OCI-LY1 (cell line): ENCODE data around the gene DHX8.

Experiments used
- H2AFZ ChIP-seq: fragments of 200-600 bp; sonication (generic), shearing (Covaris generic); 2 replicates; pipeline ENCODE4 v1.6.0; 2014; ENCODE audit warnings: antibody characterized with exemption, mild to moderate bottlenecking, low read length
- H3F3A ChIP-seq: fragments of 200-600 bp; sonication (generic), shearing (Covaris generic); 2 replicates; pipeline ENCODE4 v1.6.0; 2014; ENCODE audit warnings: mild to moderate bottlenecking, antibody characterized with exemption, low read length, moderate library complexity; ENCODE audit not compliant: insufficient read depth
- H3K27ac ChIP-seq: fragments of 200-600 bp; sonication (generic); 2 replicates; pipeline ENCODE4 v1.5.1; 2014; ENCODE audit warnings: low read length, mixed run types, mild to moderate bottlenecking, low read depth; ENCODE audit not compliant: poor library complexity, severe bottlenecking
- H3K27me3 ChIP-seq: fragments of 200-600 bp; sonication (generic); 2 replicates; pipeline ENCODE4 v1.6.0; 2014; ENCODE audit warnings: antibody characterized with exemption, mild to moderate bottlenecking, low read length, moderate library complexity; ENCODE audit not compliant: insufficient read depth
- H3K36me3 ChIP-seq: fragments of 200-600 bp; sonication (generic); 2 replicates; pipeline ENCODE4 v1.6.1; 2014; ENCODE audit warnings: mild to moderate bottlenecking, antibody characterized with exemption, low read length, moderate library complexity, mixed read lengths; ENCODE audit not compliant: insufficient read depth
- H3K4me1 ChIP-seq: fragments of 200-600 bp; sonication (generic); 2 replicates; pipeline ENCODE4 v1.5.1; 2014; ENCODE audit warnings: mild to moderate bottlenecking, low read length, moderate library complexity; ENCODE audit not compliant: insufficient read depth, severe bottlenecking
- H3K4me2 ChIP-seq: fragments of 200-600 bp; sonication (generic), shearing (Covaris generic); 2 replicates; pipeline ENCODE4 v1.6.1; 2014; ENCODE audit warnings: low read length
- H3K4me3 ChIP-seq: fragments of 200-600 bp; sonication (generic); 2 replicates; pipeline ENCODE4 v1.5.1; 2014; ENCODE audit warnings: low read length, low read depth, mild to moderate bottlenecking, mixed read lengths; ENCODE audit not compliant: poor library complexity, severe bottlenecking
- H3K79me2 ChIP-seq: fragments of 200-600 bp; shearing (Covaris generic); 2 replicates; pipeline ENCODE4 v1.6.1; 2016; ENCODE audit warnings: mixed run types, low read length, mixed read lengths; ENCODE audit not compliant: insufficient read depth
- H3K9ac ChIP-seq: fragments of 200-600 bp; sonication (generic), shearing (Covaris generic); 2 replicates; pipeline ENCODE4 v1.6.1; 2014; ENCODE audit warnings: mild to moderate bottlenecking, low read length, mixed read lengths
- H3K9me2 ChIP-seq: fragments of 200-600 bp; sonication (generic), shearing (Covaris generic); 2 replicates; pipeline ENCODE4 v1.6.1; 2014; ENCODE audit warnings: low read depth, mild to moderate bottlenecking, low read length, mixed read lengths
- H3K9me3 ChIP-seq: fragments of 200-600 bp; shearing (Covaris generic); 2 replicates; pipeline ENCODE4 v1.6.1; 2014; ENCODE audit warnings: low read length, mixed read lengths
- H4K20me1 ChIP-seq: fragments of 200-600 bp; sonication (generic), shearing (Covaris generic); 2 replicates; pipeline ENCODE4 v1.6.0; 2016; ENCODE audit warnings: mild to moderate bottlenecking, low read length; ENCODE audit not compliant: insufficient read depth
- CTCF ChIP-seq: fragments of 200-600 bp; sonication (generic), shearing (Covaris generic); IDR thresholded peaks from 2 replicates; pipeline ENCODE4 v1.5.1; 2017; ENCODE audit warnings: mild to moderate bottlenecking, antibody characterized with exemption, low read length, moderate library complexity, mixed read lengths
- EZH2 ChIP-seq: fragments of 200-600 bp; sonication (generic), shearing (Covaris generic); IDR thresholded peaks from 2 replicates; pipeline ENCODE4 v1.8.0; 2017; ENCODE audit warnings: borderline replicate concordance, mixed run types, mild to moderate bottlenecking, antibody characterized with exemption, low read length, moderate library complexity, mixed read lengths

DHX8 gene

GRCh38 chr17:43556292-43556691 lies 72.5 kb downstream of the DHX8 start:
- H3F3A ChIP-seq: no peaks in the 10 kb centered on the region
- H4K20me1 ChIP-seq: no peaks in the 10 kb centered on the region
- peaks cover 3% of the 10 kb centered on the region; the same call in 1 of the 2 replicates for H3K27me3 ChIP-seq
- H3K27ac ChIP-seq: no peak overlapping the region
- no peak overlapping the region for H2AFZ ChIP-seq
- H3K4me3 ChIP-seq: no peak overlapping the region
- TF ChIP-seq CTCF: no peak
- TF ChIP-seq EZH2: no peak
- H3K9me3 ChIP-seq: no peaks in the 10 kb centered on the region
- no peaks in the 10 kb centered on the region for H3K36me3 ChIP-seq
- H3K9ac ChIP-seq: no peak overlapping the region
- no peaks in the 10 kb centered on the region for H3K79me2 ChIP-seq
- no peaks in the 10 kb centered on the region for H3K9me2 ChIP-seq
- no peaks in the 10 kb centered on the region for H3K4me1 ChIP-seq
- H3K4me2 ChIP-seq: no peak overlapping the region

- Histone ChIP-seq H3K4me1 (no peaks in the 10 kb centered on the region), H3K9me3 (no peaks in the 10 kb centered on the region), H3K79me2 (no peaks in the 10 kb centered on the region), H3K36me3 (no peaks in the 10 kb centered on the region), H3K9ac (no peak overlapping the region), H3K9me2 (no peaks in the 10 kb centered on the region), H3K27me3 (peaks cover 3% of the 10 kb centered on the region; the same call in 1 of the 2 replicates), H3K4me3 (no peak overlapping the region), H3F3A (no peaks in the 10 kb centered on the region), H3K4me2 (no peak overlapping the region), H2AFZ (no peak overlapping the region), H4K20me1 (no peaks in the 10 kb centered on the region), H3K27ac (no peak overlapping the region)
- TF ChIP-seq CTCF (no peak), EZH2 (no peak)
These were observed 75.0 kb downstream of the DHX8 start for GRCh38 chr17:43558805-43559160.

GRCh38 chr17:43559161-43559816 lies 75.5 kb downstream of the DHX8 start:
- Histone ChIP-seq H3K4me2 (no peak overlapping the region), H3K9ac (no peak overlapping the region), H2AFZ (no peak overlapping the region), H3K4me3 (no peak overlapping the region), H3F3A (no peaks in the 10 kb centered on the region), H3K79me2 (no peaks in the 10 kb centered on the region), H3K4me1 (no peaks in the 10 kb centered on the region), H4K20me1 (no peaks in the 10 kb centered on the region), H3K9me2 (no peaks in the 10 kb centered on the region), H3K9me3 (no peaks in the 10 kb centered on the region), H3K27ac (no peak overlapping the region), H3K27me3 (peaks cover 2% of the 10 kb centered on the region; the same call in 1 of the 2 replicates), H3K36me3 (no peaks in the 10 kb centered on the region)
- TF ChIP-seq EZH2 (no peak), CTCF (no peak)
